WTC11 (cell line): ENCODE measurements around the gene RRP1. TPM values are rescaled to one million over a fixed set of nuclear protein-coding genes. Genes with fewer than 3 reads are reported as not detected.

ENCODE experiments used
- ATAC-seq: fragments of 200-7000 bp; cut with Tn5 transposase; 2 replicates; pipeline ENCODE4 v1.10.0; 2021; ENCODE audit warnings: mild to moderate bottlenecking, moderate library complexity
- CTCF ChIA-PET: fragments of 300-600 bp; sonication (Branson Sonifier 250); formaldehyde crosslinking; loops from one replicate; lab custom pipeline; 2021; ENCODE audit warnings: antibody characterized with exemption; lab: Charles Lee
- POLR2A ChIA-PET: fragments of 350-600 bp; sonication (Branson Sonifier 250); formaldehyde crosslinking; loops from one replicate; lab custom pipeline; 2021; ENCODE audit warnings: antibody characterized with exemption; lab: Charles Lee
- DNase-seq: peaks from one replicate; pipeline ENCODE4 v3.0.0; 2021; ENCODE audit warnings: low spot score
- H3K27ac Mint-ChIP-seq: 2 replicates; pipeline ENCODE4 v1.8.0; 2021; ENCODE audit warnings: mixed read lengths
- H3K27me3 Mint-ChIP-seq: 2 replicates; pipeline ENCODE4 v1.8.0; 2021; ENCODE audit warnings: low read depth, mild to moderate bottlenecking, moderate library complexity, mixed read lengths
- H3K36me3 Mint-ChIP-seq: 2 replicates; pipeline ENCODE4 v1.8.0; 2021; ENCODE audit warnings: mixed read lengths
- H3K4me1 Mint-ChIP-seq: 2 replicates; pipeline ENCODE4 v1.8.0; 2022; ENCODE audit warnings: mixed read lengths
- H3K4me3 Mint-ChIP-seq: 2 replicates; pipeline ENCODE4 v1.8.0; 2021; ENCODE audit warnings: mild to moderate bottlenecking, moderate library complexity, mixed read lengths
- H3K9me3 Mint-ChIP-seq: 2 replicates; pipeline ENCODE4 v1.8.0; 2021; ENCODE audit warnings: mixed read lengths
- CREM ChIP-seq: sonication (generic); formaldehyde crosslinking; IDR thresholded peaks from 2 replicates; pipeline ENCODE4 v1.8.1; 2022; ENCODE audit warnings: mild to moderate bottlenecking, missing genetic modification reagents, moderate library complexity
- E2F4 ChIP-seq: sonication (generic); formaldehyde crosslinking; IDR thresholded peaks from 2 replicates; pipeline ENCODE4 v1.8.1; 2022; ENCODE audit warnings: low read depth, mild to moderate bottlenecking, moderate library complexity, missing genetic modification reagents, borderline replicate concordance
- ESRRA ChIP-seq: sonication (generic); formaldehyde crosslinking; IDR thresholded peaks from 2 replicates; pipeline ENCODE4 v1.8.1; 2022; ENCODE audit warnings: mild to moderate bottlenecking, missing genetic modification reagents, borderline replicate concordance
- ETV6 ChIP-seq: sonication (generic); formaldehyde crosslinking; IDR thresholded peaks from 2 replicates; pipeline ENCODE4 v1.8.1; 2022; ENCODE audit warnings: mild to moderate bottlenecking, missing genetic modification reagents
- GTF2I ChIP-seq: fragments of 250-450 bp; sonication (Bioruptor Pico); conservative IDR thresholded peaks from 2 replicates; pipeline ENCODE4 v1.4.0; 2021; ENCODE audit warnings: mild to moderate bottlenecking
- IRF2 ChIP-seq: sonication (generic); formaldehyde crosslinking; IDR thresholded peaks from 2 replicates; pipeline ENCODE4 v1.8.0; 2022; ENCODE audit warnings: low read depth, missing genetic modification reagents, borderline replicate concordance
- MYBL2 ChIP-seq: sonication (generic); formaldehyde crosslinking; IDR thresholded peaks from 2 replicates; pipeline ENCODE4 v1.8.1; 2023; ENCODE audit warnings: mild to moderate bottlenecking, moderate library complexity, missing genetic modification reagents
- NR3C1 ChIP-seq: sonication (generic); formaldehyde crosslinking; conservative IDR thresholded peaks from 2 replicates; pipeline ENCODE4 v1.8.1; 2023; ENCODE audit warnings: low read depth, mild to moderate bottlenecking, missing genetic modification reagents
- PREB ChIP-seq: sonication (generic); formaldehyde crosslinking; IDR thresholded peaks from 2 replicates; pipeline ENCODE4 v1.8.1; 2022; ENCODE audit warnings: mild to moderate bottlenecking, missing genetic modification reagents, moderate library complexity, borderline replicate concordance
- RORB ChIP-seq: fragments of 250-450 bp; sonication (Bioruptor Pico); IDR thresholded peaks from 2 replicates; pipeline ENCODE4 v1.9.0; 2021; ENCODE audit warnings: mild to moderate bottlenecking
- SMAD3 ChIP-seq: sonication (generic); formaldehyde crosslinking; IDR thresholded peaks from 2 replicates; pipeline ENCODE4 v1.8.0; 2022; ENCODE audit warnings: missing genetic modification reagents, mild to moderate bottlenecking, borderline replicate concordance
- SMAD4 ChIP-seq: sonication (generic); formaldehyde crosslinking; IDR thresholded peaks from 2 replicates; pipeline ENCODE4 v1.8.0; 2022; ENCODE audit warnings: mild to moderate bottlenecking, missing genetic modification reagents
- TEAD1 ChIP-seq: sonication (generic); formaldehyde crosslinking; IDR thresholded peaks from 2 replicates; pipeline ENCODE4 v1.8.0; 2022; ENCODE audit warnings: mild to moderate bottlenecking, missing genetic modification reagents
- TP53 ChIP-seq: sonication (generic); formaldehyde crosslinking; IDR thresholded peaks from 2 replicates; pipeline ENCODE4 v1.8.1; 2023; ENCODE audit warnings: mild to moderate bottlenecking, missing genetic modification reagents
- ZBTB43 ChIP-seq: sonication (generic); formaldehyde crosslinking; IDR thresholded peaks from 2 replicates; pipeline ENCODE4 v1.8.1; 2023; ENCODE audit warnings: mild to moderate bottlenecking, missing genetic modification reagents
- ZNF317 ChIP-seq: sonication (generic); formaldehyde crosslinking; IDR thresholded peaks from 2 replicates; pipeline ENCODE4 v1.8.1; 2023; ENCODE audit warnings: low read depth, mild to moderate bottlenecking, moderate library complexity, missing genetic modification reagents, borderline replicate concordance
- ZNF396 ChIP-seq: fragments of 250-450 bp; sonication (Bioruptor Pico); IDR thresholded peaks from 2 replicates; pipeline ENCODE4 v1.8.0; 2021; ENCODE audit warnings: mild to moderate bottlenecking, moderate library complexity, borderline replicate concordance
- ZNF423 ChIP-seq: fragments of 250-450 bp; sonication (Bioruptor Pico); IDR thresholded peaks from 2 replicates; pipeline ENCODE4 v2.1.2; 2022; ENCODE audit warnings: mild to moderate bottlenecking, moderate library complexity
- total RNA-seq: library from RNA; stranded (reverse); gene quantifications from 3 replicates; pipeline ENCODE4 v1.2.3, GENCODE V29; 2021
- TF ChIP-seq, protein P1 (sequence below): fragments of 250-450 bp; sonication (Bioruptor Pico); IDR thresholded peaks from 2 replicates; pipeline ENCODE4 v1.8.0; 2021; ENCODE audit warnings: mild to moderate bottlenecking
- TF ChIP-seq, protein P2 (sequence below): sonication (generic); formaldehyde crosslinking; IDR thresholded peaks from 2 replicates; pipeline ENCODE4 v1.8.0; 2023; ENCODE audit warnings: missing genetic modification reagents
- TF ChIP-seq, protein P3 (sequence below): sonication (generic); formaldehyde crosslinking; IDR thresholded peaks from 2 replicates; pipeline ENCODE4 v1.8.1; 2023; ENCODE audit warnings: mild to moderate bottlenecking, moderate library complexity, missing genetic modification reagents

The RRP1 gene
- total RNA-seq, 1 experiment from 2014 or later: 53.0 TPM

- no peak for TF ChIP-seq ETV6 (CRISPR knock-in tag)
- no peak for TF ChIP-seq ZNF423 (CRISPR knock-in tag)
- TF ChIP-seq SMAD3 (CRISPR knock-in tag): no peak
- TF ChIP-seq, protein P1, sequence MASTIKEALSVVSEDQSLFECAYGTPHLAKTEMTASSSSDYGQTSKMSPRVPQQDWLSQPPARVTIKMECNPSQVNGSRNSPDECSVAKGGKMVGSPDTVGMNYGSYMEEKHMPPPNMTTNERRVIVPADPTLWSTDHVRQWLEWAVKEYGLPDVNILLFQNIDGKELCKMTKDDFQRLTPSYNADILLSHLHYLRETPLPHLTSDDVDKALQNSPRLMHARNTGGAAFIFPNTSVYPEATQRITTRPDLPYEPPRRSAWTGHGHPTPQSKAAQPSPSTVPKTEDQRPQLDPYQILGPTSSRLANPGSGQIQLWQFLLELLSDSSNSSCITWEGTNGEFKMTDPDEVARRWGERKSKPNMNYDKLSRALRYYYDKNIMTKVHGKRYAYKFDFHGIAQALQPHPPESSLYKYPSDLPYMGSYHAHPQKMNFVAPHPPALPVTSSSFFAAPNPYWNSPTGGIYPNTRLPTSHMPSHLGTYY (CRISPR knock-in tag): no peak
- no peak for TF ChIP-seq RORB (CRISPR knock-in tag)
- TF ChIP-seq TP53 (CRISPR knock-in tag): no peak
- TF ChIP-seq E2F4: no peak
- no peak for TF ChIP-seq ZBTB43 (CRISPR knock-in tag)
Observed at GRCh38 chr21:43766734-43767497, 22.5 kb upstream of the RRP1 start (continued).

DNA sequence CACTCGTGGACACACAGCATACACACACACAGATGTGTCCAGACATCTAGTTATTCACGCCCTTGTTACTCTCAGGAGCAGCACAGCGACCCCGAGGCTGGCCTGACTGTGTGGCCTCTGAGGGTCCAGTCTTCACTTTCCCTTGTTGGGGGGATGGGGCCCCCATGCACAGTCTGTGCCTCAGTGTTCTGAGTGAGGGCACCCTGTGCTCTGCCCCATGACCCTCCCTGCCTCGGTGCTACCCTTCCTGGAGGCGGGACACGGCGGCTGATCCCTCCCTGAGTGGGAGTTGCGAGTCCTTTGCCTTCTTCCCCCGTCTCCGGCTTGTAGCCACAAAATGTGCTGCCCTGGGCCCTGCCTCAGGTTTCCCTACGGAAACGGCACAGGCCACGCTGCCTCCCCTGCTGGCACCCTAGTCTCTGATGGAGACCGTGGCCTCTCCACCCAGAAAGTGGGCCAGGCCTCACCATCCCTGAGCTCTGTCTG lies 21.8 kb upstream of the RRP1 start:
- Mint-ChIP-seq H3K4me3 (no peak overlapping the region), H3K27ac (peak overlapping the region; percentile 92), H3K9me3 (no peaks in the 10 kb centered on the region), H3K4me1 (peaks cover 39% of the 10 kb centered on the region), H3K36me3 (peaks cover 8% of the 10 kb centered on the region), H3K27me3 (no peaks in the 10 kb centered on the region; the same call in 1 of the 2 replicates)
- ChIA-PET CTCF (interaction anchor here (2.3 to 3.9 kb wide), 2 partner anchors 22 to 39 kb away, joined by 10 to 29 read pairs; partner anchors contain the start of gene RRP1), POLR2A (no interaction called here)
- TF ChIP-seq, protein P2, sequence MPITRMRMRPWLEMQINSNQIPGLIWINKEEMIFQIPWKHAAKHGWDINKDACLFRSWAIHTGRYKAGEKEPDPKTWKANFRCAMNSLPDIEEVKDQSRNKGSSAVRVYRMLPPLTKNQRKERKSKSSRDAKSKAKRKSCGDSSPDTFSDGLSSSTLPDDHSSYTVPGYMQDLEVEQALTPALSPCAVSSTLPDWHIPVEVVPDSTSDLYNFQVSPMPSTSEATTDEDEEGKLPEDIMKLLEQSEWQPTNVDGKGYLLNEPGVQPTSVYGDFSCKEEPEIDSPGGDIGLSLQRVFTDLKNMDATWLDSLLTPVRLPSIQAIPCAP (CRISPR knock-in tag): no peak
- no peak for TF ChIP-seq TEAD1 (CRISPR knock-in tag)
- TF ChIP-seq CREM (CRISPR knock-in tag): no peak
- TF ChIP-seq ESRRA (CRISPR knock-in tag): no peak
- no peak for TF ChIP-seq GTF2I (CRISPR knock-in tag)
- TF ChIP-seq IRF2 (CRISPR knock-in tag): no peak
- no peak for TF ChIP-seq PREB
- no peak for TF ChIP-seq ZNF317 (CRISPR knock-in tag)
- TF ChIP-seq, protein P3, sequence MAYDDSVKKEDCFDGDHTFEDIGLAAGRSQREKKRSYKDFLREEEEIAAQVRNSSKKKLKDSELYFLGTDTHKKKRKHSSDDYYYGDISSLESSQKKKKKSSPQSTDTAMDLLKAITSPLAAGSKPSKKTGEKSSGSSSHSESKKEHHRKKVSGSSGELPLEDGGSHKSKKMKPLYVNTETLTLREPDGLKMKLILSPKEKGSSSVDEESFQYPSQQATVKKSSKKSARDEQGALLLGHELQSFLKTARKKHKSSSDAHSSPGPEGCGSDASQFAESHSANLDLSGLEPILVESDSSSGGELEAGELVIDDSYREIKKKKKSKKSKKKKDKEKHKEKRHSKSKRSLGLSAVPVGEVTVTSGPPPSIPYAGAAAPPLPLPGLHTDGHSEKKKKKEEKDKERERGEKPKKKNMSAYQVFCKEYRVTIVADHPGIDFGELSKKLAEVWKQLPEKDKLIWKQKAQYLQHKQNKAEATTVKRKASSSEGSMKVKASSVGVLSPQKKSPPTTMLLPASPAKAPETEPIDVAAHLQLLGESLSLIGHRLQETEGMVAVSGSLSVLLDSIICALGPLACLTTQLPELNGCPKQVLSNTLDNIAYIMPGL (CRISPR knock-in tag): no peak
- no peak for TF ChIP-seq ZNF396 (CRISPR knock-in tag)
- TF ChIP-seq SMAD4 (CRISPR knock-in tag): no peak
- TF ChIP-seq NR3C1 (CRISPR knock-in tag): no peak
- TF ChIP-seq MYBL2: no peak
- no peak for DNase-seq
- no peak for ATAC-seq
